ENCODE results near the gene SLC17A4.

The SLC17A4 gene

DNA sequence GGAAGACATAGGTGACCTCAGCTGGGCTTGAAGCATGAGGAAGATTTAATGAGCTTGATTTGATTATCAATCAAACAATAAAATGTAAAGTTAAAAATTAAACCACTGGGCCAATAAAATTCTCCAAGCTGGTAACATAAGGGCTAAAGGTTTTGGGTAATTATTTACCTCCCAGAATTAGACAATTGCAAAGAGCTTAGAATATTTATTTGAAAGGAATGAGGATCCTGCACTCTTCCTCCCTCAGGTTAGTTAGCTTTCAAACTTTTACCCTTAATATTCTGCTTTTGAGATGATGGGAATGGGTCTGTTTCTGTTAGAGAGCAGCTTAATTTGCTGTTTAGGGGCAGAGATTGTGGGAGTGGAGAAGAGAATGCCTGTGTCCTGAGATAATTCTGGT is at the start of gene SLC17A4:
TSS of gene SLC17A4 (plus strand) at position 208 of the 400 bp plus-strand sequence. CDS start 7,221 bp downstream, outside the sequence.
- no peak within 1 kb of the TSS for H3K4me3 ChIP-seq (ENCODE audit: low read depth, low read length)
- TF ChIP-seq, protein P1, sequence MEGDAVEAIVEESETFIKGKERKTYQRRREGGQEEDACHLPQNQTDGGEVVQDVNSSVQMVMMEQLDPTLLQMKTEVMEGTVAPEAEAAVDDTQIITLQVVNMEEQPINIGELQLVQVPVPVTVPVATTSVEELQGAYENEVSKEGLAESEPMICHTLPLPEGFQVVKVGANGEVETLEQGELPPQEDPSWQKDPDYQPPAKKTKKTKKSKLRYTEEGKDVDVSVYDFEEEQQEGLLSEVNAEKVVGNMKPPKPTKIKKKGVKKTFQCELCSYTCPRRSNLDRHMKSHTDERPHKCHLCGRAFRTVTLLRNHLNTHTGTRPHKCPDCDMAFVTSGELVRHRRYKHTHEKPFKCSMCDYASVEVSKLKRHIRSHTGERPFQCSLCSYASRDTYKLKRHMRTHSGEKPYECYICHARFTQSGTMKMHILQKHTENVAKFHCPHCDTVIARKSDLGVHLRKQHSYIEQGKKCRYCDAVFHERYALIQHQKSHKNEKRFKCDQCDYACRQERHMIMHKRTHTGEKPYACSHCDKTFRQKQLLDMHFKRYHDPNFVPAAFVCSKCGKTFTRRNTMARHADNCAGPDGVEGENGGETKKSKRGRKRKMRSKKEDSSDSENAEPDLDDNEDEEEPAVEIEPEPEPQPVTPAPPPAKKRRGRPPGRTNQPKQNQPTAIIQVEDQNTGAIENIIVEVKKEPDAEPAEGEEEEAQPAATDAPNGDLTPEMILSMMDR (IDR thresholded peaks at IDR 0.05; ENCODE audit: borderline replicate concordance, insufficient read depth, low read depth, low read length): no peak

DNA sequence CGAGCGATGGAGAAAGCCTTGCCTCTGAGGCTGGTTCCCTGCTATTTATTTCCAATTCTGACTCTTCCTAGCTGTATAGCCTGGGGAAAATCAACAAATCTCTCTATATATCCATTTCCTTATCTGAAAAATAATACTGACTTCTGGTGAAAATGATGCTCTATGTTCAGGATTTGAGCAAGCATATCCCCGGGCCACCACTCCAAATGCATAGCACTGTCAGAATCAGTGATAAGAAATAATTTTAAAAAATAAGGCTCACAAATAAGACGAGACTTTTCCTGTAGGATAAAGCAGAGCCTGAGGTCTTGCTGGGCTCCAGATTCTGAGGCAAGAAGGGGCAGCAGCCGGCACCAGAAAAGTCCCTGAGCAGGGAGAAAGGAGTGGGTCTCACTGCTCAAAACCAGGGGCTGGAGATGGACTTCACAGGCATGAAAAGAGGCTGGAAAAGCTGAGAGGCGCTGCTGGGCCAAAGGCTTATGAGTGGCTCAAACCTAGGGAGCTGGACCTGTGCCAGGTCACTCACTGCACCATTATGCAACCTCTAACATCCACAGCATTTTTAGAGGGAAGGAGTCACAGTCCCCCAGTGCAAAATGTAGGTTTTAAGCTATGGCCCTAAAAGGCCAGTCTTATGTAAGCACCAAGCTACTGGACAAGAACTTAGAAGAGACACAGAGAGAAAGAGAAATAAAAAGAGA is 48.1 kb upstream of the SLC17A4 start:
- TF ChIP-seq, protein P1 (IDR thresholded peaks at IDR 0.05; ENCODE audit: borderline replicate concordance, insufficient read depth, low read depth, low read length): no peak
- H3K4me3 ChIP-seq (ENCODE audit: low read depth, low read length): no peak overlapping the region

- H3K4me3 ChIP-seq (ENCODE audit: low read depth, low read length): no peak overlapping the region
- TF ChIP-seq, protein P1 (IDR thresholded peaks at IDR 0.05; ENCODE audit: borderline replicate concordance, insufficient read depth, low read depth, low read length): no peak
Measured at GRCh38 chr6:25709761-25710160, 44.8 kb upstream of the SLC17A4 start.

DNA sequence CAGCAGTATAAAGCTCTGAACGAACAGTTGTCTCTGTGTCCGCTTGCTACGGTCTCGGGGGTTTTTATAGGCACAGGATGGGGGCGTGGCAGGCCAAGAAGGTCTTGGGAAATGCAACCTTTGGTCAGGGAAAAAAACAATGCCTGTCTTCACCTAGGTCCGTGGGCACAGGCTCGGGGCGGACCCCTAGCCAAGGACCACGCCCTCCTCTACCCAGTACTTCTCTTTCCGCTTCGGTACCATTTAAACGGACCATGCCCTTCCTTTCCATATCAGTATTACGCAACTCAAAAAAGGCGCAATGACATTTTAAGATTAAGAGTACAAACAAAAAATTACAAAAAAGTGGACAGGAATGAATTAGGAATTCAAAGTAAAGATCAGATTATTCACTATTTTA is 44.3 kb upstream of the SLC17A4 start:
- TF ChIP-seq, protein P1 (IDR thresholded peaks at IDR 0.05; ENCODE audit: borderline replicate concordance, insufficient read depth, low read depth, low read length): no peak
- H3K4me3 ChIP-seq (ENCODE audit: low read depth, low read length): no peak overlapping the region

DNA sequence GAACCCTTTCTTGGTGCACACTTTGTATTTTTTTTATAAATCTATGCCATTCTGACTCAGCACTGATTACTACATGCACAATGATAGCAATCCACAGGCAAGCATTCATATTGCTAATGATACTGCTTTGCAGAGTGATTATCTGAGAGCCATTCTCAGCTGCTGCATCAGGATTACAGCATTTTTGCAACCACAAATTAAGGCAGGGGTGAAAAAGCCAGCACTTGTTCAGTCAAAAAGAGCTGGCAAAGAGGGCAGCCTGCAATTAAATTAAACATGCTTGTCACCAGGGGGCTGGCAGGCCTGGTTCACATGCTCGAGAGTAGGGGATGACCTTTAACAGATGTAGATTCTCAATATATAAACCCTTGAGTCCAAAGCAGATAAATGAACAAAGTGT is 40.7 kb upstream of the SLC17A4 start:
- TF ChIP-seq, protein P1 (IDR thresholded peaks at IDR 0.05; ENCODE audit: borderline replicate concordance, insufficient read depth, low read depth, low read length): no peak
- H3K4me3 ChIP-seq (ENCODE audit: low read depth, low read length): no peak overlapping the region

- TF ChIP-seq, protein P1 (IDR thresholded peaks at IDR 0.05; ENCODE audit: borderline replicate concordance, insufficient read depth, low read depth, low read length): no peak
- no peak overlapping the region for H3K4me3 ChIP-seq (ENCODE audit: low read depth, low read length)
Measured at GRCh38 chr6:25714765-25715164, 39.8 kb upstream of the SLC17A4 start.

- no peak overlapping the region for H3K4me3 ChIP-seq (ENCODE audit: low read depth, low read length)
- TF ChIP-seq, protein P1 (IDR thresholded peaks at IDR 0.05; ENCODE audit: borderline replicate concordance, insufficient read depth, low read depth, low read length): no peak
Measured at GRCh38 chr6:25715794-25716193, 38.7 kb upstream of the SLC17A4 start.

Measured in GM12875 (cell line).